Endothelial cell (in vitro differentiated cells): ENCODE measurements around the gene GFRA3. TPM values are rescaled to one million over a fixed set of nuclear protein-coding genes. Genes with fewer than 3 reads are reported as not detected.

Experiments used
- DNase-seq: peaks from one replicate; pipeline ENCODE4 v3.0.0; 2021; ENCODE audit warnings: low spot score
- H3K27ac Mint-ChIP-seq: one replicate; pipeline ENCODE4 v1.8.0; 2021; ENCODE audit warnings: mixed read lengths, inconsistent platforms; ENCODE audit not compliant: unreplicated experiment
- H3K27me3 Mint-ChIP-seq: one replicate; pipeline ENCODE4 v1.8.0; 2021; ENCODE audit warnings: mild to moderate bottlenecking, moderate library complexity, mixed read lengths, inconsistent platforms; ENCODE audit not compliant: unreplicated experiment
- H3K36me3 Mint-ChIP-seq: one replicate; pipeline ENCODE4 v1.8.0; 2021; ENCODE audit warnings: mild to moderate bottlenecking, low read depth, mixed read lengths, inconsistent platforms; ENCODE audit not compliant: unreplicated experiment
- H3K4me1 Mint-ChIP-seq: one replicate; pipeline ENCODE4 v1.8.0; 2021; ENCODE audit warnings: mild to moderate bottlenecking, mixed read lengths, inconsistent platforms; ENCODE audit not compliant: unreplicated experiment
- H3K4me3 Mint-ChIP-seq: one replicate; pipeline ENCODE4 v1.8.0; 2021; ENCODE audit warnings: mild to moderate bottlenecking, mixed read lengths, inconsistent platforms; ENCODE audit not compliant: unreplicated experiment
- H3K9me3 Mint-ChIP-seq: one replicate; pipeline ENCODE4 v1.8.0; 2021; ENCODE audit warnings: mixed read lengths, inconsistent platforms; ENCODE audit not compliant: unreplicated experiment
- total RNA-seq: library from RNA; stranded (reverse); fragmentation: NEBNext Ultra II Directional; extraction: Animal tissue kit (Norgen Biotek cat#: 25700); gene quantifications from one replicate; pipeline ENCODE4 v1.2.1, GENCODE V29; 2021; ENCODE audit not compliant: unreplicated experiment
- TF ChIP-seq, protein P1 (sequence below): fragments of 200-600 bp; sonication (generic); IDR thresholded peaks from one replicate; pipeline ENCODE4 v1.5.0; 2021; ENCODE audit warnings: antibody characterized with exemption; ENCODE audit not compliant: unreplicated experiment

GFRA3 gene
- total RNA-seq, 1 donor from 2014 or later, result 0.13 TPM

GRCh38 chr5:138276402-138277054 lies 2.1 kb upstream of the GFRA3 start:
- Mint-ChIP-seq H3K27me3 (peaks cover 8% of the 10 kb centered on the region), H3K27ac (no peak overlapping the region), H3K4me3 (no peak overlapping the region), H3K36me3 (peaks cover 5% of the 10 kb centered on the region), H3K4me1 (peaks cover 9% of the 10 kb centered on the region), H3K9me3 (no peaks in the 10 kb centered on the region)
- no peak for DNase-seq
- TF ChIP-seq, protein P1, sequence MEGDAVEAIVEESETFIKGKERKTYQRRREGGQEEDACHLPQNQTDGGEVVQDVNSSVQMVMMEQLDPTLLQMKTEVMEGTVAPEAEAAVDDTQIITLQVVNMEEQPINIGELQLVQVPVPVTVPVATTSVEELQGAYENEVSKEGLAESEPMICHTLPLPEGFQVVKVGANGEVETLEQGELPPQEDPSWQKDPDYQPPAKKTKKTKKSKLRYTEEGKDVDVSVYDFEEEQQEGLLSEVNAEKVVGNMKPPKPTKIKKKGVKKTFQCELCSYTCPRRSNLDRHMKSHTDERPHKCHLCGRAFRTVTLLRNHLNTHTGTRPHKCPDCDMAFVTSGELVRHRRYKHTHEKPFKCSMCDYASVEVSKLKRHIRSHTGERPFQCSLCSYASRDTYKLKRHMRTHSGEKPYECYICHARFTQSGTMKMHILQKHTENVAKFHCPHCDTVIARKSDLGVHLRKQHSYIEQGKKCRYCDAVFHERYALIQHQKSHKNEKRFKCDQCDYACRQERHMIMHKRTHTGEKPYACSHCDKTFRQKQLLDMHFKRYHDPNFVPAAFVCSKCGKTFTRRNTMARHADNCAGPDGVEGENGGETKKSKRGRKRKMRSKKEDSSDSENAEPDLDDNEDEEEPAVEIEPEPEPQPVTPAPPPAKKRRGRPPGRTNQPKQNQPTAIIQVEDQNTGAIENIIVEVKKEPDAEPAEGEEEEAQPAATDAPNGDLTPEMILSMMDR, result no peak

DNA sequence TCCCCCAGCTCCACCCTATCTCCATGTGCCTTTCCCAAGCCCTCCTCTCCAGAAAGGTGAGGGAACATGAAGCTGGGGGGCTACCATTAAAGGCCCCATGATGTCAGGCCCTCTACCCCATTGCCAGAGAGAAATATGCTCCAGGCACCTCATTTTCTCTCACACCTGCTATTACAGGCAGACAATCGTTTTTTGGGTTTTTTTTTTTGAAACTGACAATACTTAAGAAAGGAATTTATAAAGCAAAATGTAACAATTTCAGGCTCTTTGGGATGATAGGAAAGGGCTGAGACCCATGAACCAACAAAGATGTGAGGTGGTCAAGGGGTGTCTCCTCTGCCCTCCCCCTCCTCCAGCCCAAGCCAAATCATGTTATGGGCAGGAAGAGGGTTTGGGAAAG lies 1.5 kb upstream of the GFRA3 start:
- Mint-ChIP-seq H3K4me1 (peaks cover 9% of the 10 kb centered on the region), H3K9me3 (no peaks in the 10 kb centered on the region), H3K4me3 (no peak overlapping the region), H3K27me3 (peaks cover 10% of the 10 kb centered on the region), H3K36me3 (peaks cover 5% of the 10 kb centered on the region), H3K27ac (no peak overlapping the region)
- DNase-seq, result no peak
- TF ChIP-seq, protein P1, result no peak

- Mint-ChIP-seq H3K4me1 (peaks cover 9% of the 10 kb centered on the region), H3K36me3 (peaks cover 5% of the 10 kb centered on the region), H3K27ac (no peak overlapping the region), H3K4me3 (no peak overlapping the region), H3K27me3 (peaks cover 10% of the 10 kb centered on the region), H3K9me3 (no peaks in the 10 kb centered on the region)
- no peak for DNase-seq
- TF ChIP-seq, protein P1, result no peak
Observed at GRCh38 chr5:138275379-138275782, 960 bp upstream of the GFRA3 start.

DNA sequence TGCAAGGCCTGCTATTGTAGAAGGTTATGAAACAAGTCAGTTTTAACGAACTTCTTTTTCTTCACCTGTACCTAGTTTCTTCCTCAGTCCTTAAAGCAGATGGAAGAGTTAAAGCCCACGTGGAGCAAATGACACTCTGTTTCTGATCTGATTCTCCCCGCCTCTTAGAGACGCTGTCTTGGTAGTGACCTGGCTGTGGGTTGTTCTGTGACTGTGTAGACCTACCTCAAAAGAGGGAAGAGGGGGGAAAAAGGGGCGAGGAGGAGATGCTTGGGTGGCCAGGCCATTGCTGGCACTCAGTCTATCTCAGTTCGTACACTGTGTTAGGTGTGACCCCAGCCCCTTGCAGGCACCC lies 610 bp downstream of the GFRA3 start:
- no peak for DNase-seq
- H3K4me3 Mint-ChIP-seq, result no peak overlapping the region
- TF ChIP-seq, protein P1, result no peak
- peaks cover 5% of the 10 kb centered on the region for H3K36me3 Mint-ChIP-seq
- H3K27me3 Mint-ChIP-seq, result peaks cover 10% of the 10 kb centered on the region
- no peak overlapping the region for H3K27ac Mint-ChIP-seq
- peaks cover 9% of the 10 kb centered on the region for H3K4me1 Mint-ChIP-seq
- H3K9me3 Mint-ChIP-seq, result no peaks in the 10 kb centered on the region

DNA sequence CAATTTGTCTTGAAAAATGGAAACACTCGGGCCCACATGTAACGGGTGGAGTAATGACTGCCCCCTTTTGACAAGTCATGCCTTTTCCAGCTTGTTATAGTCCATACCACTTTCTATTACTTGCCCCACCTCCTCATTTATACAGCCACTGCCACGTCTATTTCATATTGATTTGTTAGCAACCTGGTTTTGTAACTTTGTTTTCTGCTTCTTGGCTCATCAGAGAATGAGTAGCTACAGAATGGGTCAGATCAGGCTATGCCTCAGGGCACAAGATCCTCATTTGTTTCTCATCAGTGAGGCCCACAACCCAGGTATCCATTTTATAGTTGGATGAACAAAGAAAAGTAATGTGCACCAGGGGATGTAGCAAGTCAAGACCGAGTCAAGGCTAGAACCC lies 1.7 kb downstream of the GFRA3 start:
- no peak overlapping the region for H3K27ac Mint-ChIP-seq
- H3K36me3 Mint-ChIP-seq, result peaks cover 5% of the 10 kb centered on the region
- TF ChIP-seq, protein P1, result no peak
- H3K9me3 Mint-ChIP-seq, result no peaks in the 10 kb centered on the region
- peaks cover 10% of the 10 kb centered on the region for H3K27me3 Mint-ChIP-seq
- no peak for DNase-seq
- H3K4me1 Mint-ChIP-seq, result peaks cover 9% of the 10 kb centered on the region
- H3K4me3 Mint-ChIP-seq, result no peak overlapping the region
